ENCODE data around the gene CATSPERE. TPM values are rescaled to one million over a fixed set of nuclear protein-coding genes. Genes with fewer than 3 reads are reported as not detected.
A peak's percentile ranks its signal among the peaks of the same experiment; 100 is the strongest.

Gene CATSPERE
- total RNA-seq, 4 donors from 2014 or later: 0.45 to 1.4 (median 0.55) TPM

DNA sequence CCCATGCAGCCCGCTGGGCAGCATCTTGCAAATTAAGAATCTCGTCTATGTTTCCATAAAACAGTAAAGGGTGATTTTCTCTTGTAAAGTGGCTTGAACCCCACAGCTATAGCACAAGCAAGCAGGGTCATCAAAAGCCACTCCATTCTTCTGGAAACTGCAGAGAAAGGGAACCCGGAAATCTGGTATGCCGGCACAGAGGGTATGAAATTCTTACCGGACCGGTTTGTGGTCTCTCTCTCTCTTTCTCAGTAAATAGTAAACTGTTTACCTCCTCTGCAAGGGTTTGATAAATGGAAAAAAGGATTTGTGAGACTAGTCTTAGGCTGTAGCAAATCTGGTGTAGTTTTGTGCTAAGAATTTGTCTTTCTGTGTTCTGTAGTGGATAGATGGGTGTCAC lies 6.7 kb upstream of the CATSPERE start:
- no peak for DNase-seq (ENCODE audit: low spot score in 2 of 2)
- H3K27me3 ChIP-seq: no peaks in the 10 kb centered on the region
- H3K4me1 ChIP-seq: peaks cover 19% of the 10 kb centered on the region
- H3K36me3 ChIP-seq: no peaks in the 10 kb centered on the region
- WGBS: 68% methylated on average over 6 of the region's 6 CpGs
- TF ChIP-seq POLR2AphosphoS5 (IDR thresholded peaks at IDR 0.05) (no peak), POLR2A (IDR thresholded peaks at IDR 0.05) (no peak), EP300 (IDR thresholded peaks at IDR 0.05) (no peak)
- TF ChIP-seq, protein P1, sequence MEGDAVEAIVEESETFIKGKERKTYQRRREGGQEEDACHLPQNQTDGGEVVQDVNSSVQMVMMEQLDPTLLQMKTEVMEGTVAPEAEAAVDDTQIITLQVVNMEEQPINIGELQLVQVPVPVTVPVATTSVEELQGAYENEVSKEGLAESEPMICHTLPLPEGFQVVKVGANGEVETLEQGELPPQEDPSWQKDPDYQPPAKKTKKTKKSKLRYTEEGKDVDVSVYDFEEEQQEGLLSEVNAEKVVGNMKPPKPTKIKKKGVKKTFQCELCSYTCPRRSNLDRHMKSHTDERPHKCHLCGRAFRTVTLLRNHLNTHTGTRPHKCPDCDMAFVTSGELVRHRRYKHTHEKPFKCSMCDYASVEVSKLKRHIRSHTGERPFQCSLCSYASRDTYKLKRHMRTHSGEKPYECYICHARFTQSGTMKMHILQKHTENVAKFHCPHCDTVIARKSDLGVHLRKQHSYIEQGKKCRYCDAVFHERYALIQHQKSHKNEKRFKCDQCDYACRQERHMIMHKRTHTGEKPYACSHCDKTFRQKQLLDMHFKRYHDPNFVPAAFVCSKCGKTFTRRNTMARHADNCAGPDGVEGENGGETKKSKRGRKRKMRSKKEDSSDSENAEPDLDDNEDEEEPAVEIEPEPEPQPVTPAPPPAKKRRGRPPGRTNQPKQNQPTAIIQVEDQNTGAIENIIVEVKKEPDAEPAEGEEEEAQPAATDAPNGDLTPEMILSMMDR (IDR thresholded peaks at IDR 0.05): no peak
- no peak overlapping the region for H3K4me3 ChIP-seq
- no peaks in the 10 kb centered on the region for H3K9me3 ChIP-seq
- H3K27ac ChIP-seq: peak overlapping the region; percentile 7

- Histone ChIP-seq H3K4me1 (peaks cover 13% of the 10 kb centered on the region), H3K9me3 (no peaks in the 10 kb centered on the region), H3K27me3 (no peaks in the 10 kb centered on the region), H3K4me3 (no peak overlapping the region), H3K27ac (no peak overlapping the region), H3K36me3 (no peaks in the 10 kb centered on the region)
- WGBS: 90% methylated on average over 1 of the region's 1 CpG
- DNase-seq (ENCODE audit: low spot score in 2 of 2): no peak
- no peak for TF ChIP-seq POLR2A (IDR thresholded peaks at IDR 0.05)
- TF ChIP-seq POLR2AphosphoS5 (IDR thresholded peaks at IDR 0.05): no peak
- TF ChIP-seq, protein P1 (IDR thresholded peaks at IDR 0.05): no peak
- no peak for TF ChIP-seq EP300 (IDR thresholded peaks at IDR 0.05)
Observed at GRCh38 chr1:244456586-244456985, 4.5 kb upstream of the CATSPERE start.

GRCh38 chr1:244458781-244459180 lies 2.3 kb upstream of the CATSPERE start:
- no peak for DNase-seq (ENCODE audit: low spot score in 2 of 2)
- TF ChIP-seq, protein P1 (IDR thresholded peaks at IDR 0.05): no peak
- TF ChIP-seq POLR2AphosphoS5 (IDR thresholded peaks at IDR 0.05) (no peak), POLR2A (IDR thresholded peaks at IDR 0.05) (no peak), EP300 (IDR thresholded peaks at IDR 0.05) (no peak)
- H3K27ac ChIP-seq: no peak overlapping the region
- no peak overlapping the region for H3K4me3 ChIP-seq
- no peaks in the 10 kb centered on the region for H3K27me3 ChIP-seq
- peaks cover 10% of the 10 kb centered on the region for H3K4me1 ChIP-seq
- WGBS: 98% methylated on average over 4 of the region's 4 CpGs
- H3K9me3 ChIP-seq: no peaks in the 10 kb centered on the region
- H3K36me3 ChIP-seq: no peaks in the 10 kb centered on the region

- Histone ChIP-seq H3K4me3 (no peak overlapping the region), H3K36me3 (no peaks in the 10 kb centered on the region), H3K27me3 (no peaks in the 10 kb centered on the region), H3K9me3 (no peaks in the 10 kb centered on the region), H3K27ac (no peak overlapping the region), H3K4me1 (peaks cover 10% of the 10 kb centered on the region)
- 100% methylated on average over 4 of the region's 4 CpGs for WGBS
- no peak for DNase-seq (ENCODE audit: low spot score in 2 of 2)
- TF ChIP-seq POLR2AphosphoS5 (IDR thresholded peaks at IDR 0.05): no peak
- no peak for TF ChIP-seq EP300 (IDR thresholded peaks at IDR 0.05)
- no peak for TF ChIP-seq POLR2A (IDR thresholded peaks at IDR 0.05)
- TF ChIP-seq, protein P1 (IDR thresholded peaks at IDR 0.05): no peak
Observed at GRCh38 chr1:244460197-244460596, 876 bp upstream of the CATSPERE start.

DNA sequence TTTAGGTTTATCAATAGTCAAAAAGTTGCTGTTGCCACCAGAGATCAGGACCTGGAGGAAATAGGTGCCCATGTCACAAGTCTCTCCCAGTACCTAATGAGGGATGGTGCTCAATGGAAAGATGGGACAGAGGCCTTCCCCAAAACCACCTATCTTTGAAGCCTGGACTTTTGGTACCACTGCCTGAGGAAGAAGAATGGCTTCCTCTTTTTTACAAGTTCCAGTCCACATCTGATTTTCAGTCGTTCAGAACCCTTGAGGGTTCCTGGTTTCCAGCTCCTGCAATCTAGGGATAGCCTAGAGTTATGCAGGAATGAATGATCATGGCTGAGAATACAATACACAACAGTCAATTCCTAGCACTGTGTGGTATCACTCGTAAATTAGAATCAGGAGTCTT lies 5.7 kb downstream of the CATSPERE start:
- H3K4me3 ChIP-seq: no peak overlapping the region
- H3K36me3 ChIP-seq: no peaks in the 10 kb centered on the region
- H3K27ac ChIP-seq: no peak overlapping the region
- no peaks in the 10 kb centered on the region for H3K9me3 ChIP-seq
- DNase-seq (ENCODE audit: low spot score in 2 of 2): no peak
- H3K27me3 ChIP-seq: no peaks in the 10 kb centered on the region
- peaks cover under 1% of the 10 kb centered on the region for H3K4me1 ChIP-seq
- TF ChIP-seq POLR2A (IDR thresholded peaks at IDR 0.05) (no peak), EP300 (IDR thresholded peaks at IDR 0.05) (no peak), POLR2AphosphoS5 (IDR thresholded peaks at IDR 0.05) (no peak)
- TF ChIP-seq, protein P1 (IDR thresholded peaks at IDR 0.05): no peak
- WGBS: 76% methylated on average over 2 of the region's 2 CpGs
